ENCODE data around the gene CNTNAP2. TPM values are rescaled to one million over a fixed set of nuclear protein-coding genes. Genes with fewer than 3 reads are reported as not detected.

CNTNAP2 gene
- total and polyA plus RNA-seq, 2 of the 4 experiments (the other 2 are of a cell fraction), result not detected

GRCh38 chr7:147062897-147063296 is 946.3 kb downstream of the CNTNAP2 start:
- ATAC-seq (ENCODE audit: low read depth), result no peak
- Histone ChIP-seq H2BK15ac (ENCODE audit: low read depth, low read length) (no peak overlapping the region), H3K4me3 (ENCODE audit: insufficient read depth, low read depth, low read length) (no peak overlapping the region), H4K20me1 (ENCODE audit: insufficient read depth, low read length) (no peaks in the 10 kb centered on the region), H3K14ac (replicated peaks; ENCODE audit: low read depth, low read length) (no peak overlapping the region), H3K4me1 (ENCODE audit: control insufficient read depth, insufficient read depth, low read length) (no peaks in the 10 kb centered on the region), H3K56ac (ENCODE audit: extremely low read depth, insufficient read depth, low read length) (no peak overlapping the region), H2BK20ac (ENCODE audit: low read depth, low read length) (no peak overlapping the region), H4K5ac (ENCODE audit: low read depth, low read length) (no peak overlapping the region), H3K9me1 (ENCODE audit: insufficient read depth, low read length) (no peaks in the 10 kb centered on the region), H3K23ac (ENCODE audit: low read depth, low read length) (no peak overlapping the region), H3K27ac (ENCODE audit: insufficient read depth, low read length) (no peak overlapping the region), H4K91ac (ENCODE audit: insufficient read depth, low read depth, low read length) (no peak overlapping the region), H3K4me2 (ENCODE audit: low read depth, low read length) (no peak overlapping the region), H3K4ac (ENCODE audit: low read depth, low read length) (no peak overlapping the region), H2AFZ (replicated peaks; ENCODE audit: low read length, poor library complexity) (no peak overlapping the region), H2BK5ac (ENCODE audit: low read depth, low read length, poor library complexity, severe bottlenecking) (no peak overlapping the region), H3K9ac (ENCODE audit: low read depth, low read length) (no peak overlapping the region), H2AK9ac (replicated peaks; ENCODE audit: low read depth, low read length, poor library complexity) (no peak overlapping the region), H3K18ac (ENCODE audit: low read depth, low read length) (no peak overlapping the region), H2AK5ac (ENCODE audit: low read depth, low read length) (no peak overlapping the region), H3K9me3 (ENCODE audit: control insufficient read depth, insufficient read depth, low read length) (peaks cover 4% of the 10 kb centered on the region), H3K79me1 (ENCODE audit: low read depth in 1 of 2, low read length in 2 of 2) (no peaks in the 10 kb centered on the region), H2BK120ac (ENCODE audit: low read depth, low read length) (no peak overlapping the region), H4K8ac (ENCODE audit: low read depth in 2 of 2, low read length in 2 of 2) (no peak overlapping the region), H3K36me3 (ENCODE audit: control insufficient read depth, insufficient read depth, low read length) (no peaks in the 10 kb centered on the region), H3K27me3 (ENCODE audit: control insufficient read depth, insufficient read depth, low read length) (no peaks in the 10 kb centered on the region)
- dilution Hi-C loops (cut with HindIII; ENCODE audit: low sequenced_read_pairs, unreplicated experiment) (no loop called here), intact Hi-C loops (cut with micrococcal nuclease) (no loop called here), in situ Hi-C loops (cut with MboI; ENCODE audit: low sequenced_read_pairs) (no loop called here)
- TF ChIP-seq, protein P1, sequence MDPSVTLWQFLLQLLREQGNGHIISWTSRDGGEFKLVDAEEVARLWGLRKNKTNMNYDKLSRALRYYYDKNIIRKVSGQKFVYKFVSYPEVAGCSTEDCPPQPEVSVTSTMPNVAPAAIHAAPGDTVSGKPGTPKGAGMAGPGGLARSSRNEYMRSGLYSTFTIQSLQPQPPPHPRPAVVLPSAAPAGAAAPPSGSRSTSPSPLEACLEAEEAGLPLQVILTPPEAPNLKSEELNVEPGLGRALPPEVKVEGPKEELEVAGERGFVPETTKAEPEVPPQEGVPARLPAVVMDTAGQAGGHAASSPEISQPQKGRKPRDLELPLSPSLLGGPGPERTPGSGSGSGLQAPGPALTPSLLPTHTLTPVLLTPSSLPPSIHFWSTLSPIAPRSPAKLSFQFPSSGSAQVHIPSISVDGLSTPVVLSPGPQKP (IDR thresholded peaks at IDR 0.05; ENCODE audit: borderline replicate concordance, low read depth, low read length), result no peak
- no peak for TF ChIP-seq MXI1 (IDR thresholded peaks at IDR 0.05; ENCODE audit: borderline replicate concordance, low read depth, low read length)
- TF ChIP-seq MAFK (IDR thresholded peaks at IDR 0.05; ENCODE audit: low read depth, low read length), result no peak
- TF ChIP-seq MAZ (IDR thresholded peaks at IDR 0.05; ENCODE audit: borderline replicate concordance, low read depth, low read length), result no peak
- no peak for TF ChIP-seq RAD21 (IDR thresholded peaks at IDR 0.05; ENCODE audit: low read length)
- TF ChIP-seq SMC3 (IDR thresholded peaks at IDR 0.05; ENCODE audit: low read depth, low read length), result no peak
- TF ChIP-seq USF2 (IDR thresholded peaks at IDR 0.05; ENCODE audit: low read depth, low read length), result no peak
- no peak for TF ChIP-seq NFE2L2 (IDR thresholded peaks at IDR 0.05; ENCODE audit: low read depth, low read length)
- TF ChIP-seq CHD1 (IDR thresholded peaks at IDR 0.05; ENCODE audit: low read depth, low read length), result no peak
- no peak for TF ChIP-seq FOS (IDR thresholded peaks at IDR 0.05; ENCODE audit: low read depth, low read length)
- TF ChIP-seq CEBPB (IDR thresholded peaks at IDR 0.05; ENCODE audit: low read depth, low read length), result no peak
- TF ChIP-seq RFX5 (IDR thresholded peaks at IDR 0.05; ENCODE audit: low read depth, low read length), result no peak
- TF ChIP-seq RCOR1 (IDR thresholded peaks at IDR 0.05; ENCODE audit: insufficient replicate concordance, low read length), result no peak
- TF ChIP-seq, protein P2, sequence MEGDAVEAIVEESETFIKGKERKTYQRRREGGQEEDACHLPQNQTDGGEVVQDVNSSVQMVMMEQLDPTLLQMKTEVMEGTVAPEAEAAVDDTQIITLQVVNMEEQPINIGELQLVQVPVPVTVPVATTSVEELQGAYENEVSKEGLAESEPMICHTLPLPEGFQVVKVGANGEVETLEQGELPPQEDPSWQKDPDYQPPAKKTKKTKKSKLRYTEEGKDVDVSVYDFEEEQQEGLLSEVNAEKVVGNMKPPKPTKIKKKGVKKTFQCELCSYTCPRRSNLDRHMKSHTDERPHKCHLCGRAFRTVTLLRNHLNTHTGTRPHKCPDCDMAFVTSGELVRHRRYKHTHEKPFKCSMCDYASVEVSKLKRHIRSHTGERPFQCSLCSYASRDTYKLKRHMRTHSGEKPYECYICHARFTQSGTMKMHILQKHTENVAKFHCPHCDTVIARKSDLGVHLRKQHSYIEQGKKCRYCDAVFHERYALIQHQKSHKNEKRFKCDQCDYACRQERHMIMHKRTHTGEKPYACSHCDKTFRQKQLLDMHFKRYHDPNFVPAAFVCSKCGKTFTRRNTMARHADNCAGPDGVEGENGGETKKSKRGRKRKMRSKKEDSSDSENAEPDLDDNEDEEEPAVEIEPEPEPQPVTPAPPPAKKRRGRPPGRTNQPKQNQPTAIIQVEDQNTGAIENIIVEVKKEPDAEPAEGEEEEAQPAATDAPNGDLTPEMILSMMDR (conservative IDR thresholded peaks at IDR 0.05; ENCODE audit: low read depth, low read length), result no peak
- TF ChIP-seq BHLHE40 (IDR thresholded peaks at IDR 0.05; ENCODE audit: low read depth, low read length), result no peak
- no peak for TF ChIP-seq POLR2A (IDR thresholded peaks at IDR 0.05; ENCODE audit: low read depth, low read length)
- CTCF ChIA-PET, result no interaction called here
- no TSS peak for BruUV-seq (replicated peaks)
- POLR2A ChIA-PET (ENCODE audit: unreplicated experiment), result no interaction called here
- no peak for DNase-seq
- no CpG with 5 or more reads among the region's 4 CpGs for WGBS, 2 experiments (ENCODE audit: extremely low coverage in 2 of 2, insufficient read length in 1 of 2)
